ENCODE results near the gene PRICKLE3. TPM values are rescaled to one million over a fixed set of nuclear protein-coding genes. Genes with fewer than 3 reads are reported as not detected.

Gene PRICKLE3
- total RNA-seq, 1 donor from 2014 or later, result 11.3 TPM

- no peak for TF ChIP-seq CTCF (IDR thresholded peaks at IDR 0.05; ENCODE audit: unreplicated experiment)
- Mint-ChIP-seq H3K9me3 (ENCODE audit: unreplicated experiment) (no peaks in the 10 kb centered on the region), H3K27me3 (ENCODE audit: unreplicated experiment) (peaks cover 2% of the 10 kb centered on the region), H3K4me3 (ENCODE audit: unreplicated experiment) (no peak overlapping the region), H3K4me1 (ENCODE audit: unreplicated experiment) (no peaks in the 10 kb centered on the region), H3K27ac (ENCODE audit: unreplicated experiment) (no peak overlapping the region), H3K36me3 (ENCODE audit: low read depth, unreplicated experiment) (peaks cover 34% of the 10 kb centered on the region)
- no peak for DNase-seq (ENCODE audit: low spot score)
Measured at GRCh38 chrX:49177873-49178480, 8.2 kb downstream of the PRICKLE3 start.

- Mint-ChIP-seq H3K27me3 (ENCODE audit: unreplicated experiment) (peaks cover 2% of the 10 kb centered on the region), H3K27ac (ENCODE audit: unreplicated experiment) (no peak overlapping the region), H3K4me3 (ENCODE audit: unreplicated experiment) (no peak overlapping the region), H3K4me1 (ENCODE audit: unreplicated experiment) (no peaks in the 10 kb centered on the region), H3K36me3 (ENCODE audit: low read depth, unreplicated experiment) (peaks cover 33% of the 10 kb centered on the region), H3K9me3 (ENCODE audit: unreplicated experiment) (no peaks in the 10 kb centered on the region)
- no peak for TF ChIP-seq CTCF (IDR thresholded peaks at IDR 0.05; ENCODE audit: unreplicated experiment)
- no peak for DNase-seq (ENCODE audit: low spot score)
Measured at GRCh38 chrX:49177338-49177833, 8.8 kb downstream of the PRICKLE3 start.

- no peaks in the 10 kb centered on the region for H3K4me1 Mint-ChIP-seq (ENCODE audit: unreplicated experiment)
- peaks cover 2% of the 10 kb centered on the region for H3K27me3 Mint-ChIP-seq (ENCODE audit: unreplicated experiment)
- TF ChIP-seq CTCF (IDR thresholded peaks at IDR 0.05; ENCODE audit: unreplicated experiment), result no peak
- no peak for DNase-seq (ENCODE audit: low spot score)
- H3K9me3 Mint-ChIP-seq (ENCODE audit: unreplicated experiment), result no peaks in the 10 kb centered on the region
- no peak overlapping the region for H3K4me3 Mint-ChIP-seq (ENCODE audit: unreplicated experiment)
- peaks cover 30% of the 10 kb centered on the region for H3K36me3 Mint-ChIP-seq (ENCODE audit: low read depth, unreplicated experiment)
- no peak overlapping the region for H3K27ac Mint-ChIP-seq (ENCODE audit: unreplicated experiment)
Measured at GRCh38 chrX:49176421-49177326, 9.5 kb downstream of the PRICKLE3 start.

- H3K9me3 Mint-ChIP-seq (ENCODE audit: unreplicated experiment), result no peaks in the 10 kb centered on the region
- no peak overlapping the region for H3K4me3 Mint-ChIP-seq (ENCODE audit: unreplicated experiment)
- H3K27ac Mint-ChIP-seq (ENCODE audit: unreplicated experiment), result no peak overlapping the region
- peaks cover 27% of the 10 kb centered on the region for H3K36me3 Mint-ChIP-seq (ENCODE audit: low read depth, unreplicated experiment)
- H3K27me3 Mint-ChIP-seq (ENCODE audit: unreplicated experiment), result peaks cover 2% of the 10 kb centered on the region
- no peaks in the 10 kb centered on the region for H3K4me1 Mint-ChIP-seq (ENCODE audit: unreplicated experiment)
- no peak for TF ChIP-seq CTCF (IDR thresholded peaks at IDR 0.05; ENCODE audit: unreplicated experiment)
- DNase-seq (ENCODE audit: low spot score), result no peak
Measured at GRCh38 chrX:49175435-49176274, 10.5 kb downstream of the PRICKLE3 start.

Measured in endothelial cell (in vitro differentiated cells).